Neuronal stem cell (in vitro differentiated cells): ENCODE data around the gene AGBL4.

Source experiments
- DNase-seq: peaks from one replicate; pipeline ENCODE4 v3.0.0-alpha.2; 2013; ENCODE audit warnings: low spot score
- H2AFZ ChIP-seq: one replicate; pipeline ENCODE4 v1.6.1; 2013; ENCODE audit warnings: mild to moderate bottlenecking, low read length, inconsistent platforms
- H2AK5ac ChIP-seq: 2 replicates; pipeline ENCODE4 v1.6.1; 2013; ENCODE audit warnings: low read depth, mild to moderate bottlenecking, inconsistent platforms, low read length, moderate library complexity, mixed read lengths
- H2BK120ac ChIP-seq: 2 replicates; pipeline ENCODE4 v1.6.1; 2013; ENCODE audit warnings: low read depth, mild to moderate bottlenecking, inconsistent platforms, low read length, moderate library complexity, mixed read lengths
- H2BK12ac ChIP-seq: one replicate; pipeline ENCODE4 v1.6.1; 2013; ENCODE audit warnings: low read length, inconsistent platforms
- H2BK15ac ChIP-seq: 2 replicates; pipeline ENCODE4 v1.6.1; 2013; ENCODE audit warnings: mild to moderate bottlenecking, low read length, inconsistent platforms, mixed read lengths
- H2BK5ac ChIP-seq: one replicate; pipeline ENCODE4 v1.6.1; 2013; ENCODE audit warnings: inconsistent platforms, mild to moderate bottlenecking, low read length, moderate library complexity
- H3K14ac ChIP-seq: one replicate; pipeline ENCODE4 v1.6.1; 2013; ENCODE audit warnings: low read length, inconsistent platforms
- H3K18ac ChIP-seq: 2 replicates; pipeline ENCODE4 v1.6.1; 2013; ENCODE audit warnings: low read length, inconsistent platforms
- H3K23ac ChIP-seq: 2 replicates; pipeline ENCODE4 v1.6.1; 2013; ENCODE audit warnings: low read depth, mild to moderate bottlenecking, mixed read lengths, low read length, inconsistent platforms; ENCODE audit not compliant: poor library complexity
- H3K27ac ChIP-seq: replicated peaks from 3 replicates; pipeline ENCODE4 v1.5.1; 2013; ENCODE audit warnings: low read length, inconsistent platforms
- H3K27me3 ChIP-seq, 3 experiments: 2 replicates each; pipeline ENCODE4 v1.6.1; 2013; ENCODE audit warnings: low read length in 3 of 3, mild to moderate bottlenecking in 2 of 3, inconsistent platforms in 1 of 3, low read depth in 1 of 3, mixed read lengths in 1 of 3, moderate library complexity in 1 of 3; ENCODE audit not compliant: control insufficient read depth in 3 of 3, insufficient read depth in 3 of 3
- H3K36me3 ChIP-seq, 2 donors: replicated peaks in 1 of 2; 2 replicates each; pipeline ENCODE4 v1.6.1; 2013; ENCODE audit warnings: low read length in 2 of 2; ENCODE audit not compliant: control insufficient read depth in 2 of 2, insufficient read depth in 2 of 2
- H3K4ac ChIP-seq: 2 replicates; pipeline ENCODE4 v1.6.1; 2013; ENCODE audit warnings: inconsistent platforms, mild to moderate bottlenecking, low read length, moderate library complexity
- H3K4me1 ChIP-seq, 2 donors: 1 replicate in 1 of 2; 2 replicates in 1 of 2; pipeline ENCODE4 v1.6.1; 2013; ENCODE audit warnings: low read length in 2 of 2, low read depth in 1 of 2; ENCODE audit not compliant: control insufficient read depth in 2 of 2, insufficient read depth in 1 of 2
- H3K4me2 ChIP-seq: one replicate; pipeline ENCODE4 v1.6.1; 2013; ENCODE audit warnings: mild to moderate bottlenecking, low read length, inconsistent platforms; ENCODE audit not compliant: insufficient read depth, poor library complexity, severe bottlenecking
- H3K4me3 ChIP-seq, 2 donors: 2 replicates each; pipeline ENCODE4 v1.5.1; 2013; ENCODE audit warnings: low read length in 2 of 2, mild to moderate bottlenecking in 2 of 2, inconsistent platforms in 1 of 2, moderate library complexity in 1 of 2
- H3K79me1 ChIP-seq: one replicate; pipeline ENCODE4 v1.6.1; 2013; ENCODE audit warnings: low read depth, mild to moderate bottlenecking, inconsistent platforms, low read length, moderate library complexity
- H3K9ac ChIP-seq: one replicate; pipeline ENCODE4 v1.6.1; 2013; ENCODE audit warnings: mild to moderate bottlenecking, low read depth, low read length, inconsistent platforms; ENCODE audit not compliant: poor library complexity
- H3K9me3 ChIP-seq, 2 donors: replicated peaks in 1 of 2; 2 replicates each; pipeline versions ENCODE3 to v1.6.1; 2013; ENCODE audit warnings: low read length in 2 of 2, mild to moderate bottlenecking in 2 of 2, inconsistent platforms in 1 of 2, low read depth in 1 of 2, mixed read lengths in 1 of 2, moderate library complexity in 1 of 2; ENCODE audit not compliant: control insufficient read depth in 2 of 2, insufficient read depth in 1 of 2
- H4K8ac ChIP-seq: one replicate; pipeline ENCODE4 v1.6.1; 2013; ENCODE audit warnings: low read depth, mild to moderate bottlenecking, inconsistent platforms, low read length, moderate library complexity
- H4K91ac ChIP-seq: one replicate; pipeline ENCODE4 v1.6.1; 2013; ENCODE audit warnings: low read length, low read depth, mild to moderate bottlenecking, inconsistent platforms; ENCODE audit not compliant: poor library complexity
- WGBS, 2 donors: extraction: QIAGEN DNeasy Blood & Tissue Kit; methylation state at CpG; one replicate each; pipeline ENCODE4 v1.1.7; 2013; ENCODE audit warnings: missing lambda C conversion rate in 2 of 2, mixed read lengths in 1 of 2; ENCODE audit not compliant: insufficient read length in 2 of 2, insufficient replicate concordance in 1 of 2; ENCODE audit errors: extremely low coverage in 2 of 2; 5-methylcytosine and 5-hydroxymethylcytosine counted together

The AGBL4 gene

GRCh38 chr1:49523764-49524163 is 500.0 kb downstream of the AGBL4 start:
- no peak overlapping the region for H2AFZ ChIP-seq
- no peak overlapping the region for H2BK5ac ChIP-seq
- WGBS, 2 donors = no CpG with 5 or more reads among the region's 1 CpG
- no peak overlapping the region for H2BK12ac ChIP-seq
- H3K9ac ChIP-seq = no peak overlapping the region
- no peak overlapping the region for H3K23ac ChIP-seq
- H4K91ac ChIP-seq = no peak overlapping the region
- no peaks in the 10 kb centered on the region for H3K4me1 ChIP-seq
- H3K27ac ChIP-seq = no peak overlapping the region
- H2BK15ac ChIP-seq = no peak overlapping the region
- no peak overlapping the region for H3K4ac ChIP-seq
- peaks cover 0 to 2% of the 10 kb centered on the region in 2 donors for H3K9me3 ChIP-seq
- no peaks in the 10 kb centered on the region for H3K27me3 ChIP-seq
- H2BK120ac ChIP-seq = no peak overlapping the region
- no peak for DNase-seq
- H3K14ac ChIP-seq = no peak overlapping the region
- no peak overlapping the region for H4K8ac ChIP-seq
- H3K18ac ChIP-seq = no peak overlapping the region
- no peaks in the 10 kb centered on the region for H3K79me1 ChIP-seq
- no peaks in the 10 kb centered on the region for H3K36me3 ChIP-seq
- H2AK5ac ChIP-seq = no peak overlapping the region
- H3K4me2 ChIP-seq = no peak overlapping the region
- H3K4me3 ChIP-seq = no peak overlapping the region

GRCh38 chr1:49466961-49467360 is 556.8 kb downstream of the AGBL4 start:
- WGBS, 2 donors = no CpG with 5 or more reads among the region's 1 CpG
- Histone ChIP-seq H2AK5ac (no peak overlapping the region), H2AFZ (no peak overlapping the region)

GRCh38 chr1:49465486-49466185 is 558.1 kb downstream of the AGBL4 start:
- Histone ChIP-seq H4K91ac (no peak overlapping the region), H3K4ac (no peak overlapping the region), H2BK5ac (no peak overlapping the region), H3K4me3 (no peak overlapping the region), H3K4me1 (no peaks in the 10 kb centered on the region), H2BK12ac (no peak overlapping the region), H3K9me3 (peaks cover 0 to 3% of the 10 kb centered on the region in 2 donors), H3K36me3 (no peaks in the 10 kb centered on the region), H3K79me1 (no peaks in the 10 kb centered on the region), H3K27me3 (no peaks in the 10 kb centered on the region), H2AFZ (no peak overlapping the region), H3K23ac (no peak overlapping the region), H4K8ac (no peak overlapping the region), H2AK5ac (no peak overlapping the region), H3K4me2 (no peak overlapping the region), H2BK15ac (no peak overlapping the region), H2BK120ac (no peak overlapping the region), H3K18ac (no peak overlapping the region), H3K27ac (no peak overlapping the region), H3K14ac (no peak overlapping the region), H3K9ac (no peak overlapping the region)
- DNase-seq = no peak
- no CpG with 5 or more reads among the region's 4 CpGs for WGBS, 2 donors

More at GRCh38 chr1:49466961-49467360, 556.8 kb downstream of the AGBL4 start:
- H4K91ac ChIP-seq = no peak overlapping the region
- H3K14ac ChIP-seq = no peak overlapping the region
- H4K8ac ChIP-seq = no peak overlapping the region
- H3K4me1 ChIP-seq = no peaks in the 10 kb centered on the region
- H3K23ac ChIP-seq = no peak overlapping the region
- H3K18ac ChIP-seq = no peak overlapping the region
- no peak overlapping the region for H2BK12ac ChIP-seq
- no peaks in the 10 kb centered on the region for H3K79me1 ChIP-seq
- peaks cover 0 to 3% of the 10 kb centered on the region in 2 donors for H3K9me3 ChIP-seq
- no peak overlapping the region for H3K27ac ChIP-seq
- H2BK5ac ChIP-seq = no peak overlapping the region
- no peak for DNase-seq
- H3K4me3 ChIP-seq = no peak overlapping the region
- H3K4ac ChIP-seq = no peak overlapping the region
- H3K9ac ChIP-seq = no peak overlapping the region
- H3K4me2 ChIP-seq = no peak overlapping the region
- no peaks in the 10 kb centered on the region for H3K36me3 ChIP-seq
- H3K27me3 ChIP-seq = no peaks in the 10 kb centered on the region
- H2BK120ac ChIP-seq = no peak overlapping the region
- no peak overlapping the region for H2BK15ac ChIP-seq

- no peak overlapping the region for H2BK15ac ChIP-seq
- no peaks in the 10 kb centered on the region for H3K27me3 ChIP-seq
- H2BK120ac ChIP-seq = no peak overlapping the region
- no peak overlapping the region for H2AFZ ChIP-seq
- no peaks in the 10 kb centered on the region for H3K79me1 ChIP-seq
- DNase-seq = no peak
- H3K4me3 ChIP-seq = no peak overlapping the region
- no peak overlapping the region for H3K23ac ChIP-seq
- no peaks in the 10 kb centered on the region for H3K36me3 ChIP-seq
- H2BK12ac ChIP-seq = no peak overlapping the region
- no peak overlapping the region for H3K27ac ChIP-seq
- no peak overlapping the region for H2BK5ac ChIP-seq
- WGBS, 2 donors = no CpG with 5 or more reads among the region's 2 CpGs
- no peak overlapping the region for H4K91ac ChIP-seq
- H3K9me3 ChIP-seq = peaks cover 0 to 7% of the 10 kb centered on the region in 2 donors
- no peak overlapping the region for H3K18ac ChIP-seq
- H3K4me2 ChIP-seq = no peak overlapping the region
- no peak overlapping the region for H3K9ac ChIP-seq
- no peak overlapping the region for H4K8ac ChIP-seq
- H3K4me1 ChIP-seq = no peaks in the 10 kb centered on the region
- H2AK5ac ChIP-seq = no peak overlapping the region
- H3K14ac ChIP-seq = no peak overlapping the region
- no peak overlapping the region for H3K4ac ChIP-seq
Measured at GRCh38 chr1:49448200-49448599, 575.6 kb downstream of the AGBL4 start.
